GM12874 (cell line): Measurements from ENCODE around the gene URI1.

Experiments used
- TF ChIP-seq, protein P1 (sequence below): IDR thresholded peaks from 2 replicates; pipeline ENCODE4 v1.5.1; 2011; ENCODE audit warnings: low read depth, mild to moderate bottlenecking, control low read depth, low read length, moderate library complexity; ENCODE audit not compliant: insufficient read depth

The URI1 gene

GRCh38 chr19:29942404-29943261, 594 bp downstream of the URI1 start:
- TF ChIP-seq, protein P1, sequence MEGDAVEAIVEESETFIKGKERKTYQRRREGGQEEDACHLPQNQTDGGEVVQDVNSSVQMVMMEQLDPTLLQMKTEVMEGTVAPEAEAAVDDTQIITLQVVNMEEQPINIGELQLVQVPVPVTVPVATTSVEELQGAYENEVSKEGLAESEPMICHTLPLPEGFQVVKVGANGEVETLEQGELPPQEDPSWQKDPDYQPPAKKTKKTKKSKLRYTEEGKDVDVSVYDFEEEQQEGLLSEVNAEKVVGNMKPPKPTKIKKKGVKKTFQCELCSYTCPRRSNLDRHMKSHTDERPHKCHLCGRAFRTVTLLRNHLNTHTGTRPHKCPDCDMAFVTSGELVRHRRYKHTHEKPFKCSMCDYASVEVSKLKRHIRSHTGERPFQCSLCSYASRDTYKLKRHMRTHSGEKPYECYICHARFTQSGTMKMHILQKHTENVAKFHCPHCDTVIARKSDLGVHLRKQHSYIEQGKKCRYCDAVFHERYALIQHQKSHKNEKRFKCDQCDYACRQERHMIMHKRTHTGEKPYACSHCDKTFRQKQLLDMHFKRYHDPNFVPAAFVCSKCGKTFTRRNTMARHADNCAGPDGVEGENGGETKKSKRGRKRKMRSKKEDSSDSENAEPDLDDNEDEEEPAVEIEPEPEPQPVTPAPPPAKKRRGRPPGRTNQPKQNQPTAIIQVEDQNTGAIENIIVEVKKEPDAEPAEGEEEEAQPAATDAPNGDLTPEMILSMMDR: no peak

GRCh38 chr19:29943615-29944014, 1.6 kb downstream of the URI1 start:
- TF ChIP-seq, protein P1: no peak

DNA sequence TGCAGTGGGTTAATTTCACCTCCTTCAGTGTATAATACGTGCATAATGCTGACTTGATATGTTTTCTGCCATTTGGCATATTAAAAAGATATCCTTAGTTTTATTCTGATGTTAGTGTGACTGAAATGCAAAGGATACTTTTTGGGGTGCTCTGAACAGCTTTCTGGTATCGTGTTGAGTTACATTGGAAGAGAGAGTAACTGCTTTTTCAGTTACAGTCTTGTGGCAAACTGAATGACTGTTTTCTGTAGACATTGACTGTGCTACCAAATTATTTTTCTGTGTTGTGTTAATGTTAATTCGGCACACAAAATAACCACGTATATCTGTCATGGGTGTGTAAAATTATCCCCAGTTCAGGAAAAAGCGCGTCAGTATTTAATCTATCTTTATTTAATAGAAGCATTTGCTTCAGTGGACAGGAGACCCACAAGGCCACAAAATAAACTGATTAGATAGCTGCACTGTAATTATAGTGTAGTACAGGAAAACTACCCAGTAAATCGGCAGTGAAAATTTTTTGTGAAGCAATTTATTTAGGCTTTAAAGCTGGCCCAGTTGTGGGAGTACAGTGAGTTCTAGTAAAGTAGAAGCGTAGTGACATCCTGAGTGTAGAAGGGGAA, 2.5 kb downstream of the URI1 start:
- TF ChIP-seq, protein P1: no peak

- TF ChIP-seq, protein P1: no peak
Measured at GRCh38 chr19:29945017-29945416, 3.0 kb downstream of the URI1 start.

DNA sequence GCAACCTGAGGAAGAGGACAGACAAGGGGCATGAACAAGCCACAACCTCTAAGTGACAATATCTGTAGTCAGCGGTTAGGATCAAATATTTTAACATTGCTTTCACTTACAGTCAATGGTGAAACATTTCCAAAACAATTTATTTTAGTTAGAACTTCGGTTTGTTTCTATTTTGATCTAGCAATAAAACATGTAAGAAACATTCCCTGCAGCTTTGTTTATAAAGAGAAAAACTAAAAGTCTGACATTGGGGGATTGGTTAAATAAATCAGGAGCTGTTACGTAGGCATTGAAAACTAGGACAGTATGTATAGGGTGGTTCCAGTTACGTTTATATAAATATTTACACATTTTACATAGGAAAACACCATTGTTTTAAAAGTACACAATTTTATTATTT, 3.4 kb downstream of the URI1 start:
- TF ChIP-seq, protein P1: no peak

DNA sequence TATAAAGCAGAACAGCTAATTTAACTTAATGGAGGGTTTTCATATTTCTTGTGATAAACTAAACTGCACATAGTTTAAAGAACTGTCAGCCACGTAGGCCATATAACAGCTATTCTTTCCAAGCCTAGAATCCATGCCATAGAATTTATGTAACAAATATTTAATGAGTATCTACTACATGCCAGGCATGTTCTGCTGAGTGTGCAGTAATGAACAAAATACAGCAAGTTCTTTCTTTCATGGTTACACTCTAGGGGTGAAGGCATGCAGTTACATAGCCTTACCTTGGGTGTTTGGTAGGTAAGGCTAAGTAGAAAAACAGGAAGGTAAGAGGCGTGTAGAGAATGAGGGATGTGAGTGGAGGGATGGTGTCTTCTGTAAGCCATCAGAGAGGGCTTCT, 4.6 kb downstream of the URI1 start:
- TF ChIP-seq, protein P1: no peak

DNA sequence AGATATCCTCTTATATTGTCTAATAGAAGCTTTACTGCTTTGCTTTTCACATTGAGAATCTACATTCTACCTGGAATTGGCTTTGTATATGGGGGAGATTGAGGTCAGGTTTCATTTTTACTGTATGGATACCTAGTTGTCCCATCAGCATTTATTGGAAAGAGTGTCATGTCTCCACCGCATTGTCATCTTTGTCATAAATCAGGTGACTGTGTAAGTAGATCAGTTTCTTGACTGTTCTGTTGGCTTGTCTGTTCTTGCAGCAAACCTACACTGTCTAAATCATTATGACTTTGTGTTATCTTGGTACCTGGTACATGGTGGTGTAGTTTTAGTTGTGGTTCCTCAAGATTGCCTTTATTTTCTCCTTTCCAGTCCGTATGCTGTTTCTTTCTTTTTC, 5.8 kb downstream of the URI1 start:
- TF ChIP-seq, protein P1: no peak
